Measurements from ENCODE around the gene MROH7. TPM values are rescaled to one million over a fixed set of nuclear protein-coding genes. Genes with fewer than 3 reads are reported as not detected.

Gene MROH7
- total RNA-seq, 2 donors from 2014 or later = 5.2 to 18.0 TPM

DNA sequence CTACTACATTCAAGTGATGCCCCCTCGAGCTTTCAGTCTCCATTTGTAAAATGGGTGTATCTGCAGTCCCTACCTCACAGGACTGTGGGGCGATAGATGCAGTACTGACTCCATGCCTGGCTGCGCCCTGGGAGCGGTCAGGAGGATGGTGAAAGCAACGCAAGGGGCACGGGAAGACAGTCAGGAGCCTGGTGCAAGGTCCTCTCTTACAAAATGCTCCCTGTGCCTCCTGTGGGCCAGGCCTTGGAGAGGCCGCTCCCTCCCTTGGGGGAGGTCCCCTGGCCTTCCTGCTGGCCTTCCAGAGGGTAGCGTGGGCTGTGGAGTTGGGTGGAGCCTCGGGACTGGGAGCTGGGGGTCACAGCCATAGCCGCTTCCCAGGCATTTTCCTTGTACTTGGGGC is 39.9 kb upstream of the MROH7 start:
- intact Hi-C loops (cut with DNase I) = no loop called here
- H3K27ac ChIP-seq = no peak overlapping the region
- H3K9me3 ChIP-seq = no peaks in the 10 kb centered on the region
- H3K27me3 ChIP-seq (replicated peaks; ENCODE audit: insufficient read depth) = no peaks in the 10 kb centered on the region
- 92% methylated on average over 10 of the region's 10 CpGs for WGBS
- H3K36me3 ChIP-seq = no peaks in the 10 kb centered on the region
- no peak overlapping the region for H3K4me3 ChIP-seq
- H3K4me1 ChIP-seq (replicated peaks) = no peaks in the 10 kb centered on the region
- no peak for DNase-seq (ENCODE audit: low spot score)
- TF ChIP-seq, protein P1, sequence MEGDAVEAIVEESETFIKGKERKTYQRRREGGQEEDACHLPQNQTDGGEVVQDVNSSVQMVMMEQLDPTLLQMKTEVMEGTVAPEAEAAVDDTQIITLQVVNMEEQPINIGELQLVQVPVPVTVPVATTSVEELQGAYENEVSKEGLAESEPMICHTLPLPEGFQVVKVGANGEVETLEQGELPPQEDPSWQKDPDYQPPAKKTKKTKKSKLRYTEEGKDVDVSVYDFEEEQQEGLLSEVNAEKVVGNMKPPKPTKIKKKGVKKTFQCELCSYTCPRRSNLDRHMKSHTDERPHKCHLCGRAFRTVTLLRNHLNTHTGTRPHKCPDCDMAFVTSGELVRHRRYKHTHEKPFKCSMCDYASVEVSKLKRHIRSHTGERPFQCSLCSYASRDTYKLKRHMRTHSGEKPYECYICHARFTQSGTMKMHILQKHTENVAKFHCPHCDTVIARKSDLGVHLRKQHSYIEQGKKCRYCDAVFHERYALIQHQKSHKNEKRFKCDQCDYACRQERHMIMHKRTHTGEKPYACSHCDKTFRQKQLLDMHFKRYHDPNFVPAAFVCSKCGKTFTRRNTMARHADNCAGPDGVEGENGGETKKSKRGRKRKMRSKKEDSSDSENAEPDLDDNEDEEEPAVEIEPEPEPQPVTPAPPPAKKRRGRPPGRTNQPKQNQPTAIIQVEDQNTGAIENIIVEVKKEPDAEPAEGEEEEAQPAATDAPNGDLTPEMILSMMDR (IDR thresholded peaks at IDR 0.05) = no peak
- TF ChIP-seq POLR2A (IDR thresholded peaks at IDR 0.05) (no peak), POLR2AphosphoS5 (IDR thresholded peaks at IDR 0.05) (no peak)

DNA sequence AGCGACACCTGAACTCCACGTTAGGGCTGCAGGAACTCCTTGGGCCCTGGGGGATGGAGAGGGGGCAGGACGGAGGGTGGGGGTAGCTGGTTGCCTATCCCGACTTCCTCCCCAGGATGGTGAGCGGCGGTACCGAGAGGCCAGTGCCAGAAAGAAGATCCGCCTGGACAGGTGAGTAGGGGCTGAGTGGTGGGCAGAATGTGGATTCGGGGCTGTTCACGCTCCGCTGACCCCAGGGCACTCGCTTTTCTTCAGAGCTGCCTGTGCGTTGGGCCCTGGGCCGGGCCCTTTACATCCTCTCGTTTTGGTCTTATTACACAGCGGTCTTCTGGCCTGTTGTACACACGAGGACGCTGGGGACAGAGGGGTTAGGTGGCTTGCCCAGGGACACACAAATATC is 39.0 kb upstream of the MROH7 start:
- Histone ChIP-seq H3K27me3 (replicated peaks; ENCODE audit: insufficient read depth) (no peaks in the 10 kb centered on the region), H3K4me1 (replicated peaks) (no peaks in the 10 kb centered on the region), H3K9me3 (no peaks in the 10 kb centered on the region), H3K36me3 (no peaks in the 10 kb centered on the region), H3K27ac (no peak overlapping the region), H3K4me3 (no peak overlapping the region)
- no peak for TF ChIP-seq POLR2A (IDR thresholded peaks at IDR 0.05)
- TF ChIP-seq, protein P1 (IDR thresholded peaks at IDR 0.05) = no peak
- no peak for TF ChIP-seq POLR2AphosphoS5 (IDR thresholded peaks at IDR 0.05)
- WGBS = 88% methylated on average over 18 of the region's 18 CpGs
- no peak for DNase-seq (ENCODE audit: low spot score)
- intact Hi-C loops (cut with DNase I) = no loop called here

DNA sequence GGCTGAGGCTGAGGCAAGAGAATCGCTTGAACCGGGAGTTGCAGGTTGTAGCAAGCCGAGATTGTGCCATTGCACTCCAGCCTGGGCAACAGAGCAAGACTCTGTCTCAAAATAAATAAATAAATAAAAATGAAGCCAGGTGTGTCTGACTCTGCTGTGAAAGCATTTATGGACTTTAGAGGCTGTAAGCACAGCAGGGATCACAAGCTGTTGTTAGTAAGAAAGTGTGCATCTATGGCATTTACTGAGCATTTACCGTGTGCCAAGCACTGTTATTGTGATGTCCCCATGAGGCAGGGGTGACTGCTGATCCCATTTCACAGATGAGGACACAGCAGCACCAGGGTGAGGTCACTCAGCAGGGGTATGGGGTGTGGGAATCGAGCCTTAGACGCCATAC is 38.3 kb upstream of the MROH7 start:
- WGBS = 95% methylated on average over 6 of the region's 6 CpGs
- intact Hi-C loops (cut with DNase I) = no loop called here
- no peak for DNase-seq (ENCODE audit: low spot score)

DNA sequence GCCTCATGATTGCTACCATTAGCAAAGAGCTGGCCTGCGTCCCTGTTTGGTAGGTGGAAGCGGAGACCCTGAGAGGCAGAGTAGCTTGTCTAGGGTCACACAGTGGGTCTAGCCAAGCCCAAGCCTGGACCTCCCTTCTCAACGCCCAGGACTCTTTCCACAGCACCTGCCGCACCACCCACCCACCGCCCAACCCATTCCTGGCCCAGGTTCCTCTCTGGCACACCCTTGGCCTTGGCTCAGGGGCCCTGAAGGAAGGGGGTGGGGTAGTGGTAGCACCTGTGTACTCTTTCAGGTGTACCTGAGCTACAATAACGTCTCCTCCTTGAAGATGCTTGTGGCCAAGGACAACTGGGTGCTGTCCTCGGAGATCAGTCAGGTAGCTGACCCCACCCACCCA is 37.5 kb upstream of the MROH7 start:
- no peak for DNase-seq (ENCODE audit: low spot score)
- no peak overlapping the region for H3K4me3 ChIP-seq
- intact Hi-C loops (cut with DNase I) = no loop called here
- no peaks in the 10 kb centered on the region for H3K9me3 ChIP-seq
- no peaks in the 10 kb centered on the region for H3K36me3 ChIP-seq
- H3K27ac ChIP-seq = no peak overlapping the region
- 63% methylated on average over 7 of the region's 7 CpGs for WGBS
- TF ChIP-seq POLR2A (IDR thresholded peaks at IDR 0.05) (no peak), POLR2AphosphoS5 (IDR thresholded peaks at IDR 0.05) (no peak)
- TF ChIP-seq, protein P1 (IDR thresholded peaks at IDR 0.05) = no peak
- H3K27me3 ChIP-seq (replicated peaks; ENCODE audit: insufficient read depth) = no peaks in the 10 kb centered on the region
- no peaks in the 10 kb centered on the region for H3K4me1 ChIP-seq (replicated peaks)

More for the DNA sequence above, 38.3 kb upstream of the MROH7 start:
- H3K27me3 ChIP-seq (replicated peaks; ENCODE audit: insufficient read depth) = no peaks in the 10 kb centered on the region
- H3K9me3 ChIP-seq = no peaks in the 10 kb centered on the region
- H3K36me3 ChIP-seq = no peaks in the 10 kb centered on the region
- H3K4me3 ChIP-seq = no peak overlapping the region
- H3K27ac ChIP-seq = no peak overlapping the region
- H3K4me1 ChIP-seq (replicated peaks) = no peaks in the 10 kb centered on the region
- TF ChIP-seq, protein P1 (IDR thresholded peaks at IDR 0.05) = no peak
- TF ChIP-seq POLR2AphosphoS5 (IDR thresholded peaks at IDR 0.05) (no peak), POLR2A (IDR thresholded peaks at IDR 0.05) (no peak)

DNA sequence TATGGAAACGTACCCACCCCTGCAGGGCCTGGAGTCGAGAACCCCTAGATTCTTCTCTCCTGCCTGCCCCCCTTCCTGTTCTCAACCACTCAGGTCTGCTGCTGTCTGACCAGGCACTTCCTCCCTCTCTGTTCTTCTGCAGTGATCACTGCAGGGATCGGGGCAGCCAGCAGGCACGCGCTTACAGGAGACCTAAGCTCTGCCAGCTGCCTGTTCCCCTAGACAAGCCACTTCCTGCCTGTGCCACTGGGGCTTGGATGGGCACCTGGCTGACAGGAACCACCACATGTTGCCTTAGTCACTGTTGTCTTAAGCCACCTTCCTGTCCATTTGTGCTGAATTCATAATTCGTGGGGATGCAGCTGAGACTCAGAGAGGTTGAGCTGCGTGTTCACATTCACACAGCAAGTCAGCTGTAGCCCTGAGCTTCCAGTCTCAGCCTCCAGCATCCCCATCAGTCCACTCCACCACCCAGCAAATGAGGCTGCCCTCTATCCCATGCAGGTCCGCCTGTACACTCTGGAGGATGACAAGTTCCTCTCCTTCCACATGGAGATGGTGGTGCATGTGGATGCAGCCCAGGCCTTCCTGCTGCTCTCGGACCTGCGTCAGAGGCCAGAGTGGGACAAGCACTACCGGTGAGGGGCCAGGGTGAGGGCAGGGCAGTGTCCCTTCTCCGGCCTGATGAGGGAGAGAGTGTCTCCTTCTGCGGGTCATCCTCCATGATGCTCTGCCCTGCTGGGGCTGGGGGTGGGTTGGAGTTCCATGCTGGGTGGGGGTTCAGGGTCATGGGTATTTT is 36.8 kb upstream of the MROH7 start:
- no peaks in the 10 kb centered on the region for H3K36me3 ChIP-seq
- intact Hi-C loops (cut with DNase I) = no loop called here
- TF ChIP-seq POLR2A (IDR thresholded peaks at IDR 0.05) = no peak
- TF ChIP-seq, protein P1 (IDR thresholded peaks at IDR 0.05) = peak in 1 of 4 experiments; percentile 23
- H3K27ac ChIP-seq = no peak overlapping the region
- peak; percentile 17 for DNase-seq (ENCODE audit: low spot score)
- H3K27me3 ChIP-seq (replicated peaks; ENCODE audit: insufficient read depth) = no peaks in the 10 kb centered on the region
- no peak overlapping the region for H3K4me3 ChIP-seq
- 73% methylated on average over 13 of the region's 13 CpGs for WGBS
- no peaks in the 10 kb centered on the region for H3K4me1 ChIP-seq (replicated peaks)
- no peaks in the 10 kb centered on the region for H3K9me3 ChIP-seq
